ENCODE data around the gene TMEM254.

- TF ChIP-seq CTCF (IDR thresholded peaks at IDR 0.05) (no peak), POLR2A (IDR thresholded peaks at IDR 0.05) (no peak), EP300 (IDR thresholded peaks at IDR 0.05) (no peak)
Observed at GRCh38 chr10:80131499-80131901, 53.0 kb downstream of the TMEM254 start.
